HG03558 (cell line): ENCODE measurements around the gene RNF222.
"Not testable (repeated sequence)": the region's sequence is repeated elsewhere in the genome, so short reads cannot be mapped to it uniquely, and the experiment has no call there.

Experiments used
- ATAC-seq: cut with Tn5 transposase; IDR thresholded peaks from one replicate; pipeline ENCODE4 v1.9.1; 2021; ENCODE audit warnings: moderate number of reproducible peaks; ENCODE audit not compliant: unreplicated experiment; ENCODE audit errors: extremely low read depth

The RNF222 gene

GRCh38 chr17:8413328-8413727 lies 15.7 kb upstream of the RNF222 start:
- ATAC-seq: no peak

GRCh38 chr17:8412089-8412488 lies 14.5 kb upstream of the RNF222 start:
- ATAC-seq: no peak

- no peak for ATAC-seq
These were observed 13.2 kb upstream of the RNF222 start for GRCh38 chr17:8410883-8411238.

- no peak for ATAC-seq
These were observed 12.6 kb upstream of the RNF222 start for GRCh38 chr17:8409966-8410882.

GRCh38 chr17:8408371-8408770 lies 10.7 kb upstream of the RNF222 start:
- no peak for ATAC-seq

GRCh38 chr17:8406174-8406573 lies 8.5 kb upstream of the RNF222 start:
- ATAC-seq: no peak

GRCh38 chr17:8405499-8406016 lies 7.9 kb upstream of the RNF222 start:
- ATAC-seq: no peak

GRCh38 chr17:8402921-8403536 lies 5.4 kb upstream of the RNF222 start:
- no peak for ATAC-seq

- ATAC-seq: no peak
These were observed 3.5 kb upstream of the RNF222 start for GRCh38 chr17:8401107-8401506.

- no peak for ATAC-seq
These were observed 1.4 kb upstream of the RNF222 start for GRCh38 chr17:8398980-8399379.

GRCh38 chr17:8394497-8394896 lies 3.1 kb downstream of the RNF222 start:
- not testable (repeated sequence) for ATAC-seq

- no peak for ATAC-seq
These were observed 4.0 kb downstream of the RNF222 start for GRCh38 chr17:8393470-8394231.

- ATAC-seq: no peak
These were observed 4.8 kb downstream of the RNF222 start for GRCh38 chr17:8392674-8393469.

GRCh38 chr17:8392274-8392673 lies 5.4 kb downstream of the RNF222 start:
- no peak for ATAC-seq

GRCh38 chr17:8391711-8392110 lies 5.9 kb downstream of the RNF222 start:
- no peak for ATAC-seq

- no peak for ATAC-seq
These were observed 9.5 kb downstream of the RNF222 start for GRCh38 chr17:8387914-8388651.

GRCh38 chr17:8386841-8387240 lies 10.8 kb downstream of the RNF222 start:
- no peak for ATAC-seq

- no peak for ATAC-seq
These were observed 12.7 kb downstream of the RNF222 start for GRCh38 chr17:8384801-8385378.
